ENCODE results near the gene RND3. TPM values are rescaled to one million over a fixed set of nuclear protein-coding genes. Genes with fewer than 3 reads are reported as not detected.

Gene RND3
- total RNA-seq, 1 donor from 2014 or later, result 62.1 TPM

DNA sequence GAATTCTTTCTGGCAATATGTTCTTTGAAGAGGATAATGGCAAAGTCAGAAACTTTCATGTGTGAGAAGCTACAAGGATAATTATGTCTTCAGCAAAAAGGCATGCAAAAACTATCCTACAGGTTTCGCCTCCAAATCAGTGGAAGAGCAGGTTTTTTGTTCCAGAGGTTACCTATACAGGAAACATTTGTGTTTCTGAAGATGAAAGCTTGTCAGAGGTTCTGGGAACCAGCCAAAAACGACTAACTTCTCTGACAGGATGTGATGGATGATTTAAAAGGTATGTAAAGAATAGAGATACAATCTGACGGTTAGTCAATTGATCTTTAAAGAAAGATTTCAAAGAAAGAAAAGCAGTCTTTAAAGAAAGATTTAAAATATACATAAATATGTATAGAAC lies 37.6 kb downstream of the RND3 start:
- Histone ChIP-seq H3K9me3 (no peaks in the 10 kb centered on the region), H3K36me3 (no peaks in the 10 kb centered on the region), H3K4me1 (no peaks in the 10 kb centered on the region), H3K4me3 (no peak overlapping the region), H3K27ac (no peak overlapping the region), H3K27me3 (no peaks in the 10 kb centered on the region)
- intact Hi-C loops (cut with DNase I), result no loop called here
- no peak for DNase-seq (ENCODE audit: extremely low spot score in 2 of 2)
- TF ChIP-seq POLR2AphosphoS5 (IDR thresholded peaks at IDR 0.05; ENCODE audit: insufficient read depth in 1 of 2, low read depth in 1 of 2), result no peak
- TF ChIP-seq POLR2A (IDR thresholded peaks at IDR 0.05), result no peak
- TF ChIP-seq CTCF (IDR thresholded peaks at IDR 0.05), result no peak

DNA sequence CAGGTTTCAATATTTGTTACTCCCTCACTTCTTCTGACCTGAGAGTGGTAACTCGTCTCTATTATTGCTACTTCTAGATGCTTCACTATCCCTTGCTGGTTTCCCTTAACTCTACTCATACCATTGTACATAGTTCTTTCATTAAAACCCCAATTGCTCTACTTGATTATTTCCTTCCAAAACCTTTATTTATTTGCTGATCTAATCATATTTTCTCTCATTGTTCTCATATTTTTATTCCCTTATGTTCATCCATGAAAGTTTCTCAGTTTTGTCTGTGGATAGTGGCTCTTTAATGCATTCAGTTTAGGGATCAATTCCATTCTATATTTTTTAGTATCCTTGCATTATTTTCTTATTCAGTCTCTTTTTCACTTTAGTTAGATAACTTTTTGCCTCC lies 42.1 kb downstream of the RND3 start:
- intact Hi-C loops (cut with DNase I), result no loop called here
- H3K27ac ChIP-seq, result no peak overlapping the region

DNA sequence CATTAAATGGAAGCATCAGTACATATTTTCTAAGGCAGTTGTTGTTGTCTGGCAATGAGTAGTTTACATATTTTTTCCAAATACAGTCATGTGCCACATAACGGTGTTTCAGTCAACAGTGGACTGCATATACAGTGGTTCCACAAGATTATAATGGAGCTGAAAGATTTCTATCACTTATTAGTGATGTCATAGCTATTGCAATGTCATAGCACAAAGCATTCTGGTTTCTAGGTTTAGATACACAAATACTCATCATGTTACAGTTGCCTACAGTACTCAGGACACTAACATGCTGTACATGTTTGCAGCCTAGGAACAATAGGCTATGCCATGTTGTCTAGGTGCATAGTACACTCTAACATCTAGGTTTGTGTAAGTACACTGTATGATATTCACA lies 45.0 kb downstream of the RND3 start:
- intact Hi-C loops (cut with DNase I), result no loop called here
- H3K4me1 ChIP-seq, result no peaks in the 10 kb centered on the region
- no peaks in the 10 kb centered on the region for H3K9me3 ChIP-seq
- H3K27ac ChIP-seq, result no peak overlapping the region
- H3K27me3 ChIP-seq, result no peaks in the 10 kb centered on the region
- H3K4me3 ChIP-seq, result no peak overlapping the region
- TF ChIP-seq POLR2AphosphoS5 (IDR thresholded peaks at IDR 0.05; ENCODE audit: insufficient read depth in 1 of 2, low read depth in 1 of 2) (no peak), POLR2A (IDR thresholded peaks at IDR 0.05) (no peak), CTCF (IDR thresholded peaks at IDR 0.05) (no peak)
- no peak for DNase-seq (ENCODE audit: extremely low spot score in 2 of 2)
- H3K36me3 ChIP-seq, result no peaks in the 10 kb centered on the region

More for the DNA sequence above, 42.1 kb downstream of the RND3 start:
- no peaks in the 10 kb centered on the region for H3K9me3 ChIP-seq
- TF ChIP-seq POLR2AphosphoS5 (IDR thresholded peaks at IDR 0.05; ENCODE audit: insufficient read depth in 1 of 2, low read depth in 1 of 2) (no peak), CTCF (IDR thresholded peaks at IDR 0.05) (no peak), POLR2A (IDR thresholded peaks at IDR 0.05) (no peak)
- H3K4me3 ChIP-seq, result no peak overlapping the region
- no peaks in the 10 kb centered on the region for H3K36me3 ChIP-seq
- no peaks in the 10 kb centered on the region for H3K27me3 ChIP-seq
- H3K4me1 ChIP-seq, result no peaks in the 10 kb centered on the region
- DNase-seq (ENCODE audit: extremely low spot score in 2 of 2), result no peak

DNA sequence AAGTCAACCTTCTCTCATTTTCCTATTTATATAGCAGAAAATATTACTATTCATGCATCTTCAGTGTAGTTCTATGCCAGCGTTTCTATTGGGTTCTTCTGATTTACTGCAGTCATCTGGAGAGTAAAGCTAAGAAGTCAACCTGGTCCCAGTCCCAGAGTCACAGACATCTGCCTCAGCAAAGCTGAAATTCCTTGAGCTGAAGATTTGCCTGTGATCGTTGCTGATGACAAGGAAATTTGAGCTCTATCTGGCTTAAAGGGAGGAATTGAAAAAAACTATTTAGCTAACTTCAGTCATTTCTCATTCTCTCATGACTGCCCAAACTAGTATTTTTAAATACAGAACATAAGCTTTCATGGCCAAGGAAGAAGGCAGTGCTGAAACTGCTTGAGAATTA lies 45.7 kb downstream of the RND3 start:
- no peak for DNase-seq (ENCODE audit: extremely low spot score in 2 of 2)
- intact Hi-C loops (cut with DNase I), result no loop called here
- no peaks in the 10 kb centered on the region for H3K9me3 ChIP-seq
- no peaks in the 10 kb centered on the region for H3K4me1 ChIP-seq
- TF ChIP-seq POLR2AphosphoS5 (IDR thresholded peaks at IDR 0.05; ENCODE audit: insufficient read depth in 1 of 2, low read depth in 1 of 2) (no peak), POLR2A (IDR thresholded peaks at IDR 0.05) (no peak), CTCF (IDR thresholded peaks at IDR 0.05) (no peak)
- no peak overlapping the region for H3K27ac ChIP-seq
- no peak overlapping the region for H3K4me3 ChIP-seq
- no peaks in the 10 kb centered on the region for H3K36me3 ChIP-seq
- H3K27me3 ChIP-seq, result no peaks in the 10 kb centered on the region

- Histone ChIP-seq H3K27ac (no peak overlapping the region), H3K9me3 (no peaks in the 10 kb centered on the region), H3K36me3 (no peaks in the 10 kb centered on the region), H3K27me3 (no peaks in the 10 kb centered on the region), H3K4me3 (no peak overlapping the region), H3K4me1 (no peaks in the 10 kb centered on the region)
- TF ChIP-seq CTCF (IDR thresholded peaks at IDR 0.05) (no peak), POLR2A (IDR thresholded peaks at IDR 0.05) (no peak), POLR2AphosphoS5 (IDR thresholded peaks at IDR 0.05; ENCODE audit: insufficient read depth in 1 of 2, low read depth in 1 of 2) (no peak)
- no peak for DNase-seq (ENCODE audit: extremely low spot score in 2 of 2)
- intact Hi-C loops (cut with DNase I), result no loop called here
These were observed 46.2 kb downstream of the RND3 start for GRCh38 chr2:150441226-150441625.

Measured in vagina (tissue), 2 donors.